HK-2 (cell line): ENCODE results near the gene TBC1D22B.
"Not testable (repeated sequence)": the region's sequence is repeated elsewhere in the genome, so short reads cannot be mapped to it uniquely, and the experiment has no call there.

Experiments
- DNase-seq: peaks from one replicate; pipeline ENCODE4 v3.0.0-alpha.2; 2018; ENCODE audit not compliant: unreplicated experiment

Gene TBC1D22B

DNA sequence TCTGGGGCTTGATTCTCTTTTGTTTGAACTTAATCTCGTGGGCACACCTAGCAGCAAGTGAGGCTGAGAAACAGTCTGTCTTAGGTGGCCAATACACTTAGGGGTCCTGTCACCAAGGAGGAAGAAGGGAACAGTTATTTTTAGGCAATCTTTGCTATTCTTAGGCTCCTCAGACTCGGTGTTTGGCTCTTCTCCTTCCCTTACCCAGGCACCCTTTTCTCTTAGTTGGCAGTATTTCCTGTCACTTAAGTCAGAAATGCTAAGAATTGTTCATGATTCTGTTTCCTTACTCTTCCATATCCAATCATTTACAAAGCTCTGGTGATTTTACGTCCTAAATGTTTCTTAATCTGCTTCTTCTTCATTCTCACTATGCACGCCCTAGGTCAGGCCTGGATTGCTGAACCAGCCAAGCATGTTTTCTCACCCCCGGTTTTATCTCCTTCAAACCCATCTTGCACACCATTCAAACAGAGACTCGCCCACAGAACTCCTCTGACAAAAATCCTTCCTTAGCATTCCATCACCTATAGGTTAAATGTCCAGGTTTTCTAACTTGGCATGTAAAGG is 45.6 kb downstream of the TBC1D22B start:
- no peak for DNase-seq

DNA sequence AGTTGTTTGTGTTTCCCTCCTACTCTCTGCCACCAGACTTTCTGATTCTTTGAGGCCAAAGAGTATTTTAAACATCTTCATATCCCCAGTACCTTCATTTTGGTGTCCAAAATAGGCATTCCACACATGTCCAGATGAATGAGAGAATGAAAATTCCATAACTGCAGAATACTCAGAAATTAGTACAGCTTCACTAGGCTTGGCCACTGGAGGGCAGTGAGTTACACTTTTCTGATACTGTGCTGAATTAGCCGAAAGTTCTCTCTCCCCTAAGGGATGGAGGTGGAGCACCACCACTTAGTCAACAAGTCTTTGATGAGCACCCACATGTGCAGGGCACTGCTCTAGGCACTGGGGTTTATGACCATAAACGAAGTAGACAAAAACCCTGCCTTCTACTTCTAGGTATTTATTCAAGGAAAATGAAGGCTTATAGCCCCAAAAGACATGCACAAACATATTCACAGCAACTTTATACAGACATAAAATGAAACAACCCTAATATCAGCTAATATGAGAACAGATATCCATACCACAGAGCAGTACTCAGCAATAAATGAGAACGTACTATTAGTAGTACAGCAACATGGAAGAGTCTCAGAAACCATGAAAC is 46.4 kb downstream of the TBC1D22B start:
- no peak for DNase-seq

DNA sequence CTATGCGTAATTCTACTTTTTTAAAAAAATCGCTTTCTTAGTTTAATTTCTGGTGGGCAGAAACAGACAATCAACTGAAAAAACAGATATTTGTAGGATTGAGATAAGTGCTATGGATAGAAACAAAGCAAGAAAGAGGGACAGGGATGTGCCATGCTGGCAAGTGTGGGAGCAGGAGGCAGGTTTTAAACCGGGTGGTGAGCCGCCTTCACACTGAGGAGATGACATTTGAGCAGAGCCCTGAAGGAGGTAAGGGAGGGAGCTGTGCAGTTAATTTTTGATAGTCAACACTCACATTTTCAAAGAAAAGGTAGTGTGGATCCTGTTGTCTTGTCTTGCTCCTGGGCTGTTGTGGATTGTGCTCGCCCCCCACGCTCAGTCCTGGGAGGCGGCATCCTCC is 47.2 kb downstream of the TBC1D22B start:
- no peak for DNase-seq

DNA sequence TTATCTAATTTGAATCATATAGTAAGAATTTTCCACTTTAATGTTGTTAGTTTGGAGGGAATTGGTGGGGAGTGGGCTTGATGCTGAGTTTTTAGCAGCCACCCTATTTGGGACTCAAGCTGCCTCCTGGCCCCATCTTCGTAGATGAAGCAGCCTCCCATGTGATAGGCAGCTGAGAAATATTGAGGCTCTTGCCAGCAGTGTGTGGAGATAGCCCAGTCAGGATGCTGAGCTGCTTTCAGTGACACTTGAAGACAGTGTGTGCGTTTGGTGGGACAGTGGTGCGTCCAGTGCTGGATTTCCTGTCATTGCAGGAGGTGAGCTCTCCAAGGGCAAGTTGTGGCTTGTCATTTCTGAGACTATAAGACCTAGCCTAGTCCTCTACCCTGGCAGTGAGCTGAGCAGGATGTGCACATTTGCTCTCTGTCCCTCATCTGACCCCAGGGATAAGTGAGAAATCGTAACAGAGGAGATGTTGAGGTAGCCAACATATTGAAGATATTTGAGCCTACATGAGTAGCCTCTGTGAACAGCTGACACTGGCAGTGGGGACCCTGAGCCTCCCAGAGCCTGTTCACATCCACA is 48.4 kb downstream of the TBC1D22B start:
- no peak for DNase-seq

DNA sequence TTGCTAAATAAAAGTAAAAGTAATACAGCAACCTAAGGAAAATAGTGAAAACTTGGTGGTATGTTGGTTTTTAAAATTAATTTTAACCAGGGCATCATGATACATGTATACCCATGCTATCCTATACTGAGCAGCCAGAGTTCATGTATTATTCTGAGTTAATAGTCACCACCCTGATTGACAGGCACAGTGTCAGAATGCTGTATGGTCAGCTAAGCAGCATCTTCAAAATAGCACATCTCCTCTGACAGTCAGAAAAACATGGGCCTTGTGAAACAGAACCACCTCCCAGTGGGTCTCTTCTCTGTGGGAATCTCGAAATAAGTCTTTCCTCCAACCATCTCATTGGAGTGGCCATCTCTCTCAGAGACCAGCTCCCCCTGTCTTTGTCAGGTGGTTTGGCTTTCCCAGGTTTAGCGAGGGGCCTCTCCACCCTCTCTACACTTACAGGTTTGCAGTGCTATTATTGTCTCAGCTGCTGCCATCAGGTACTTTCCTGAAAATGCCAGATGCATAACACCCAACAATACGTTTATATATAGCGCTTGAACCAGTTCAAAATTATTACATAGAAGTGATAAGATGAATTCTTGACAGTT is 49.2 kb downstream of the TBC1D22B start:
- no peak for DNase-seq

DNA sequence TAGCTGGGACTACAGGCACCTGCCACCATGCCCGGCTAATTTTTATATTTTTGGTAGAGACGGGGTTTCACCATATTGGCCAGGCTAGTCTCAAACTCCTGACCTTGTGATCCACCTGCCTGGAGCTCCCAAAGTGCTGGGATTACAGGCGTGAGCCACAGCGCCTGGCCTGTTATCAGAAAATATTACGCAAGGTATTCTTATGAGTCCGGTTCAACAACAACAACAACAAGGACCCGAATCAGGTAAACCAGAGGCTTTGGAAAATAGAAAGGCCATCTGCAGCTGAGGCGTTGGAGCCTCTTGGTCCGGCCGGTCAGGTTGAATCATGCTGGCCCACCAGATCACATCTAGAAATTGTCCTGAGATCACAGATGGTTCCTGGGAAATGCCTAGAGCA is 49.9 kb downstream of the TBC1D22B start:
- not testable (repeated sequence) for DNase-seq

DNA sequence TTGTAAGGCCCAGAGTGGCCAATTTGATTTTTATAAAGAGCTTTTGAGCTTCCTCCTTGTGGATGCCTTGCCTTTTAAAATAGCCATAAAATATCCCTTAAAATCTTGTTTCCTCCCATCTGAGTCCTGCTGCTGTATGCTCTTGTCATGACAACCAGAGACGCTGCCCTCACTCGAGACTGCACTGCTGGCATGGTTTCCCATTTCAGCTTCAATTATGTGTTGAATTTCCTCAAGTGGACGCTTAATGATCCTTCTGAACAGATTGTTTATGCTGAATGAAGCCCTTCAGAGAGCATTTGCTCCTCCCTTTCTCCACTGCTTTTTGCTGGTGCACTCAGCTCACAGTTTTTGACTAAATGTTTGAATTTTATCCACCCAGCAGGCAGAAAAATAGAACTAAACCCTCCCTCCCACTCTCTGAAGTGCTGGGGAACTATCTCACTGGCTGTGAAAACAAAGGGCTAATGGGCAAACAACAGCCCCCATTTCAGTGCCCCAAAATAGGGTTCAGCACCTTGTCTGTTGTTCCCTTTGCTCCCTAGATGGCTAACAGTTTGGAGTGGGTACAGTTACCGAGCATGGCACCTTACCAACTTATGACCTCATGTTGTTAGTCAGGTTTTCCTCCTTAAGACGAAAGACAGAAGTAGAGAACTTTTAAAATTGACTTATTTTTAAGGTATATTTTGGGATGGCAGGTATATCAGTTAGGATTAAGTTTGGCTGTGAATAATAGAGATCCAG is 50.7 kb downstream of the TBC1D22B start:
- DNase-seq, result no peak

DNA sequence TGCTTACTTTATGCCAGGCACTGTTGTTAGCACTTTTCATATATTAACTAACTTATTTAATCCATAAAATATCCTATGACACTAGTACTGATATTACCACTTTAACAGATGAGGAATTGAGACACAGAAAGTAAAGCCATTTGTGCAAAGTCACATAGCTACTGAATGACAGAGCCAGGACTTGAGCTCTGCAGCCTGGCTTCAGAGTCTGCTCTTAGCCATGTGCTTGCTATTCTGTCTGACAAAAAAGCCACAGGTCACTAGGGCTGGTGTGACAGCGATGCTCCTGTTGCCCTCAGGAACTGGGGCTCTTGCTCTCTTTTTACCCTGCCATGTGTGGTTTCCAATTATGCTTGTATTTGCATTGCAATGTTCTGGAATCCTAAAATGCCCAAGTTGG is 51.5 kb downstream of the TBC1D22B start:
- DNase-seq, result no peak

DNA sequence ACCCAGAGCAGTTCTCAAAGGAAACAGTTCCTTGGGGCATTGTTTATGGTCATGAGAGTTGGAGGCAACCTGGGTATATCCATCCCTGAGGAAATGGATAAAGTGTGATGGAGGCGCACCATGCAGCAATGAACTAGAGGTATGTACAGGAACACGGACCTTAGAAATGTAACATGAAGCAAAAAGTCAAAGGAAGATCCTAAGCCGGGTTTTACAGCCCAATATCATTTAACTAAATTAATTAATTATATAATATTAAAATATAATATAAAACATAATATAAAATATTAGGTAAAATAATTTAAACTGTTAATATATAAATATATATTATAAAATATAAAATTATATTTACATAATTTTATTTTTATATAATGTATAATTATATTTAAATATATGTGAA is 52.1 kb downstream of the TBC1D22B start:
- no peak for DNase-seq

DNA sequence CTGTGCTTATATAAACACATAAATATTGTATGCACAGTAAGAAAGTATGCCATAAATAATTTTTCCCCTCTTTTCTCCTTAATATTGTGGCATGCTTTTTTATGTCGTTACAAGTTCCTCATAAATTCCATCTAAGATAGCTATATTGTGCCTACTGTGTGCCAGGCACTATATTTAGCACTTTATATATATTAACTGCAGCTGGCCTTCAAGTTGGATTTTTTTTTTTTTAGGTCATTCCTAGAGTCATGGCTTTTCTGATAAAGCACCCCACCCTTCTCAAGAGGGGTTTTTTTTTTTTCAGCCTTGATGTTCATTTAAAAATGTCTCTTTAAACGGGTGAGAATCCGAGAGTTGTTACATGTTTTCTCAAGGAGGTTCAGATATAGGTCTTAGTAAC is 53.4 kb downstream of the TBC1D22B start:
- DNase-seq, result no peak

DNA sequence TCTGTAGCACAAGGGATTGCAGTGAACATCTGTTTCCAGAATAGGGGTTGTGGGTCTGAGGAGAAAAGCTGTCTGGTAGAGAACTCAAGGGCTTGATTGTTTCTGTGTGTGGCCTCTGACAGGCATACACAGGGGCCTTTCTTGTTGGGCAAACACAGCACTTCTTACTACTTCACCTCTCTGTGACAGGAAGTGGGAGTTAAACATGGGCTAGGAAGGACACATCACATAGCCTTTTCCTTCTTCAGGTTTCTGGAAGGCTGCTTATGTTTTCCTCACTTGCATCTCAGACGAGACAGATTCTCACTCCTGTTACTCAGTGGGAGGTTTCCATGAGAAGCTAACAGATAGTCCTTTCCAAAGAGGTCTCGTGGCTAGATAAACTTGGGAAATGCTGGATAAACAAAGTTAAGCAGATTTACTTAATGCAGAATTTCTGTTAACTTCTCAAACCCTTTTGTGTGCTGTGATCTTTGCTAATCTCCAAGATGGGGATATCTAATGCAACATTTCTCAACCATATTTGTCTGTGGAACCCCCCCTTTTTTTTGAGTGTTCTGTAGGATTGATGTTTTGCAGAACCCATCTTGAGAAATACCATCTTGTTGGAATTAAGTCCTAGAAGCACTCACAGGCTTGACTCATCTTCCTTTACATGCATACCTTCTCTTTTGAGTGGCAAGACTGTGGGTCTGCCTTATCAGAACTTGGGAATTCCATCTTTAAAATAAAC is 54.3 kb downstream of the TBC1D22B start:
- no peak for DNase-seq

DNA sequence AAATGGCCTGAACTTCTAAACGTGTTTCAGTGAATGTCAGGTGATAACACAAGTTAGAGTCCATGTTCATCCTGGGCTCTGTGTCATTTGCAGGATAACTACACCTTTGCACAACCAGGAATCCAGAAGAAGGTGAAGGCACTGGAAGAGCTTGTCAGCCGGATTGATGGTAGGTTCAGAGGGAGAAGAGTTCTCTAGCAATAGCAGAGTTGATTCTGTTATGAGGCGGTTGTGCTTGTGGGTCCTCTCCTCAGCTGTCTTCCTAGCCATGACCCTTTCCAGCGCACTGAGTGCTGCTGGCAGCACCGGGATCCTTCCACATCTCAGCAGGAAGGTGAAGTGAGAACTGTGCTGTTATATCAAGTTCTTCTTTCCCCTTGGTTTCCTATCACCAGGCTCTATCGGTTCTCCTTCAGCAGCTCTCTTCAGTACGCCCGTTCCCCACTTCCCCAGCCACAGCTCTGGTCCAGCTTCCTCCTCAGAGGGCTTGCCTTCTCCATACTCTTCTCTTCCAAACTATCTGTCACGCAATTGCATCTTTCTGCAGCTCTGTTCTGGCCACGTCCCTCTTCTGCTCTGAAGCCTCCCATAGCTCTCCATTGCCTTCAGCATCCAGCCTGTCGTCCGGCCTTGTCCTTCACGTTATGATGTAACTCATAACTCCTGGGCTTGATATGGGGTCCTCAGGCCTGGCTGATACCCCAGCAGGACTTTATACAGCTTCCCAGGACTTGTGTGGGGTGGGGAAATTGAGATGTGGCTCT is 56.3 kb downstream of the TBC1D22B start:
- DNase-seq, result no peak

DNA sequence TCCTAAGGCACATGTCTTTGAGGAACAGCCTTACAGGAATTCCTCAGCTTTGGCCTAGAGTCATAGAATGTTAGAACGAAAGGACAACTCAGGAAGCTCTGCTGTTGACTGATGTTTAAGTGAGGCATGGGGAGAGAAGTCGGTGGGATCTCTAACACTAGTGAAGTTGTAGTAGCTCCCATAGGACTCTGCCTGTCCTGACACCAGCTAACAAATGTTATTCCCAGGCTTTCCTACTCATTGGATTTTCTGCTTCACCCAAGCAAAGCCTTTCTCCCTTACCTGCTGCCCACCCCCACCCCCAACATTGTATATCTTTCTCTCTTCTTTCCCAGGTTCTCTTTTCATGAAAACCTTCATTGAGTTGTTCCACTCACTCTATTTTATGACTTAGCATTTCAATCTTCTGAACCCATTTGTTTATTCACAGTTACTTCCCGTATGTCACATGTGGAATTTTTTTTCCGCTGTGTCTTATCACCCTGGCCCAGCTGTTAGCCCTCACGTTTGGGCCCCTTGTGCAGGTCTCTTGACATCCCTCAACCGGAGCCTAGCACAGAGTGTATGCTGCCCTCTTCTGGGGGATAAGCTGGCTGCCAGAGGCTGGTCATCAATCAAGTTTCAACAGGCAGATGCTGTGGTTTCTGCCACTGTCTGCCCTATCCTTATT is 57.0 kb downstream of the TBC1D22B start:
- DNase-seq, result no peak

DNA sequence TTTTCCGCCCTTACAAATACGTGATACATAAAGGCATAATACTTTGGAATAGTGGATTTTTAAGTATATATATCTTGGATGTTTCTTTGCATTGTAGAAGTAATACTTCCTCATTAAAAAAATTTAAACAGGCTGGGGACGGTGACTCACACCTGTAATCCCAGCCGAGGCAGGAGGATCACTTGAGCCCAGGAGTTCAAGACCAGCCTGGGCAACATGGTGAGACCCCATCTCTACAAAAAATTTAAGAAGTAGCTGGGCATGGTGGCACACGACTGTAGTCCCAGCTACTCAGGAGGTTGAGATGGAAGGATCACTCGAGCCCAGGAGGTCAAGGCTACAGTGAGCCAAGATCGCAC is 57.6 kb downstream of the TBC1D22B start:
- DNase-seq, result no peak

DNA sequence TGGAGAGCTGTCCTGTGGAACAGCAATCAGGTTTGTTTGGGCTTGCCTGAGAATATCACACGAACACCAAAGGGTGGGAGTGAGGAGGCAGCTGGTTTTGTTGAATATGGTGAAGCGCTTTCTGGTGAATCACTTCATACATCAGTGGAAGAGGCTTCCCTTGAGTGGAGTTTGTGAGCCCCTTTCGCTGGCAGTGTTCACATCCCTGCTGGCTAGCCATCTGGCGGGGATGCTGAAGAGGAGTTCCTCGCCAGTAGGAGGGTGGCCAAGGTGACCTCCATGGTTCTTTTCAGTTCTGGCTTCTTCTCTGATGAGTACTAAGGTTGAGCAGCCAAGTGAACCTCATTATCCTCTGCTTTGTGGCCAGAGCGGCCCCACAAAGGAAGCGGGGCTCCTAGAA is 58.5 kb downstream of the TBC1D22B start:
- DNase-seq, result no peak

DNA sequence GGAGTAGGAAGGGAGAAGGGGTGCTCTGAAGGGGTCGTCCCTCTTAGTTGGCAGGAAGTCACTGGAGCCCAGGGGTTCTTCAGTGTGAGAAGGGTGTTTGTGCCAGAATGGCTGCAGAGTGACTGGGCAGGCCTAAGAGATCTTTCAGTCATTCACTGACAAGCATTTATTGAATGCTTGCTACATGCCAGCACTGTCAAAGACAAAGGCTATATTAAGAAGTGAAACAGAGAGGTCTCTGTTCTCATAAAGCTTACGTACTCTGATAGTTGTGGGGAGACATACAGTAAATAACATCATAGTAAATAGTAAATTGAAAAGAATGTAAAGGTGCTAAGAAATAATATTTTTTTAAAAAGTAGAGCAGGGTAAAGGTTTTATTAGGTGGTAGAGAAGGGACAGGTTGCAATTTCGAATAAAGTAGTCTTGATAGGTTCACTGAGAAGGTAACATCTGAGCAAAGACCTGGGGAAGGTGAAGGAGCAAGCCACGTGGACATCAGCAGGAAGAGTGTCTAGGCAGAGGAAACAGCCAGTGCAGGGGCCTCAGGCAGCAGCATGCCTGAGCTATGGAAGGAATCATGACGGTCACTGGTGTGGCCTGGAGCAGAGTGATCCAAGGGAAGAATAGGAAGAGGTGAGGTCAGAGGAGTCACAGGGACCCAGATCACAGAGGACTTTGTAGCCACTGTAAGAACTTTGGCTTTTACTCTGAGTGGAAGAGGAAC is 59.9 kb downstream of the TBC1D22B start:
- no peak for DNase-seq

DNA sequence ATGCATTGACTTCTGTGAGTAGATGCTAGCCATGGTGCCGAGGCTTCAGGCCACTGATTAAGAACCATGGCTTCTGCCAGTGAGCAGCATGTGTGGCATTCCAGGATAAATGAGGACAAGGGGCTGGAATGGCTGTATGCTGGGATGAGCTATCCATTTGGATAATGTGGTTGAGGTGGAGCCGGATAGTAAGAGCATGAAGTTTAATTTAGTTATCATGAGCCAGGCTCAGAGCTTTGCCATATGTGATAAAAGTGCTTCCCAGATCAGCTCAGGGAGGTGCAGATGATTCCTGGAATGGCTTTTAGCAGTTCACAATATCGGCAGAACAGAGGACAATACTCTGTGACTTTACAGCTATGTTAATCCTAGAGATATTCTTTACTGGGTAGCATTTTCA is 61.6 kb downstream of the TBC1D22B start:
- DNase-seq, result no peak

DNA sequence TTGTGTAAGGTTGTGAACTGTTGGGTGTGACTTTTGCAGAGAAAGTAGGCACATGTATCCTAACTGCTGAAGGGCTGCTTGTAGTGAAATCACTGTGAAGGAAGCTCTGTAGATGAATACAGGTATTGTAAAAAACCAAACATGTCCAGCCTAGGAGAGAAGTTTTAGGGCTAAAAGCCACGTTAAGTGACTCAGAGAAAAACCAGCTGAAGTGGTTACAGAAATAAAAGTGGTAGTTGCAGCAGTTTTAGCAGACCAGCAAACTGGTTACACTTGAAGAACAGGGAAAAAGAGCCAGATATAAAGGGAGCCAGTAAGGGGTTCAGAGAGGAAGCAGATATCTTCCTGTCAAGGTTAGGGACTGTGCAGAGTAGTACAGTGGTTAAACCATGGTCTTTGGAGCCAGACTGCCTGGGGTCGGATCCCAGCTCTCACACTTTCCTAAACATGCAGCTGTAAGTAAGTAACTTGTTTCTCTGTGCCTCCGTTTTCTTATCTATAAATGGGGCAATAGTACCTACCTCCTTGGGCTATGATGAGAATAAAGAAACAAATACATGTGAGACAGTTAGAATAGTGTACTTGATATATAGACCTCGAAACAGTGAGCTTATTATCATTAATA is 62.4 kb downstream of the TBC1D22B start:
- no peak for DNase-seq

DNA sequence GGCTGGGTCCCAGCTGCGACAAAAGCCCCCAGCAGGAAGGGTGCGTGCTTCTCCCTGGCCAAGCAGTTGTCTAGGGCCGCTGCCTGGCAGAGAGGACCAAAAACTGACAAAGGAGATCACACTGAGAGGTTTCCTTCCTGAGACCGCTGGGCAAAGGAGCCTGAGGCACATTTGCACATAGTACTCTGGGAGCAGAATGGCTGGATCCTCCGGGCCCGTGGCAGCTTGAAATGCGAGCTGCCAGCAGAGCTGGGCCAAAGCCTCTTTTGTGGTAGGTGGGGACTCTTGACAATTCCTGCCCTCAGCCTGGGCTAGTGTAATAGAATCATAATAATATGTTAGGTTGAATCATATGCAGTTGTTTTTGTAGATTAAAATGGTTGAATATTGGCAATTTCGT is 63.1 kb downstream of the TBC1D22B start:
- no peak for DNase-seq

DNA sequence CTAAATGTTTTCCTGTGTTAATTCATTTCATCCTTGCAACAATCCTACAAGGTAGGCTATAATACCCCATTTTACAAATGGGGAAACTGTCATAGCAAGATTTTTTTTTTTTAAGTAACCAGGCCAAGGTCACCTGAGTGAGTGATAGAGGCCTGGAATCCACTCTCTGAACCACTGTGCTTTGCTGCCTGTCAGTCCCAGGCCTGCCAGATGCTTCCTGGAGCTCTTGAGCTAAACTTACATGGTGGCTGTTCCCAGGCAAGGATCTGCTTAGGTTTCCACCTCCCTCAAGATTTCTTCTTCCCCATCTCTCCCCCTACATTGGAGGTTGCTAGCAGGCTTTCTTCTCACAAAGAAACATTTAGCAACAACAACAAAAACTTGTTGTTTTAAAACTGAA is 63.5 kb downstream of the TBC1D22B start:
- no peak for DNase-seq
